ENCODE measurements around the gene OIP5. TPM values are rescaled to one million over a fixed set of nuclear protein-coding genes. Genes with fewer than 3 reads are reported as not detected.

OIP5 gene
- total and polyA plus RNA-seq, 9 of the 15 experiments (the other 6 are each of a cell fraction or from before 2014, with no cell fraction given): 8.3 to 54.8 (median 35.3) TPM

DNA sequence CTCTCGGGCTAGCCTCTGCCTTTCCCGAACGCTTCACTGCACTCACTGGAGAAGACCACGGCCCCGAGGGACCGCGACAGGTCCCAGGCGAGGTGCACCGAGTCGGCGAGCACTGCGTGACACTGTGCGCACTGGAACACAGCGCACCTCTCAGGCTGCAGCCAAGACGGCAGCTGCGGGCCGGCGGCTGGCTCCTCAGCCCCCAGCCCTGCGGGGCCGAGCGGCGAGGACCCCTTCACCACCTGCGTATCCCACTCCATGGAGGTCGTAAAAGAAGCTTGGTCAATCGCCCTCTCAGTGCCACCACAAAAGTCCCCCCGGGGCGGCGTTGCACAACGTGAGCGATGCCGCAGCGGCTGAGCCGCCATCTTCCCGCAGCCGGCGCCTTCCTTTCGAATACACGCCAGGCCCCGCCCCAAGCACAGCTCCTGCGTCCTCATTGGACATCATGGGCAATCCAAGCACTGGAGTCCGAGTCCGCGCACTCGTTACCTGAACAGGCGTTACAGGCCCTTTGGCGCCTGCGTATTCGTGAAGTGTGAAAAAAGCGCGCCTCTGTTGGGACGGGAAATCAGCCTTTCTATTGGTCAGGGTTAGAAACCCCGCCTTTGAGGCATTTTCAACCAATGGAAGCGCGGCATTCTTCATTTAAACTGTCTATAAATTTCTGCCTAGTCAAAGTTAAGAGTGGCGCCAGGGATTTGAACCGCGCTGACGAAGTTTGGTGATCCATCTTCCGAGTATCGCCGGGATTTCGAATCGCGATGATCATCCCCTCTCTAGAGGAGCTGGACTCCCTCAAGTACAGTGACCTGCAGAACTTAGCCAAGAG is at the start of gene OIP5, which contains the start of gene NUSAP1 (continued):
- TF ChIP-seq ELF2 (CRISPR knock-in tag; IDR thresholded peaks at IDR 0.05) (no peak), SMAD4 (CRISPR knock-in tag; conservative IDR thresholded peaks at IDR 0.05) (peak; percentile 26; the same call in 1 of the 2 replicates), NELFE (IDR thresholded peaks at IDR 0.05; ENCODE audit: insufficient read depth, insufficient read length) (no peak), KLF13 (tag; IDR thresholded peaks at IDR 0.05; ENCODE audit: borderline replicate concordance, low read depth) (0 out of 2 replicates have a peak, but pooled peaks have one; percentile 28), RFX1 (IDR thresholded peaks at IDR 0.05) (no peak), CBX1 (IDR thresholded peaks at IDR 0.05; ENCODE audit: low read depth) (peak; percentile 79; the same call in 1 of the 2 replicates), ZNF695 (CRISPR knock-in tag; IDR thresholded peaks at IDR 0.05) (no peak), SIN3A (IDR thresholded peaks at IDR 0.05; ENCODE audit: borderline replicate concordance in 2 of 2, control insufficient read depth in 1 of 2, low read depth in 2 of 2, low read length in 2 of 2) (peak; percentile 52 to 88; a peak in 3 of 4 replicates), ZNF584 (CRISPR knock-in tag; IDR thresholded peaks at IDR 0.05; ENCODE audit: low read depth) (no peak), SMARCC2 (IDR thresholded peaks at IDR 0.05; ENCODE audit: low read depth) (no peak), ERF (CRISPR knock-in tag; IDR thresholded peaks at IDR 0.05) (no peak), ZEB2 (IDR thresholded peaks at IDR 0.05) (peak; percentile 15), ZNF551 (CRISPR knock-in tag; IDR thresholded peaks at IDR 0.05) (no peak), ZKSCAN1 (IDR thresholded peaks at IDR 0.05; ENCODE audit: low read depth, low read length) (peak; percentile 13; the same call in 1 of the 2 replicates), FOXP1 (CRISPR knock-in tag; IDR thresholded peaks at IDR 0.05) (peak; percentile 51; the same call in 1 of the 2 replicates), GTF2E2 (tag; IDR thresholded peaks at IDR 0.05) (no peak), NR2C2 (CRISPR knock-in tag; IDR thresholded peaks at IDR 0.05) (peak; percentile 65; the same call in 1 of the 2 replicates), NR2C2 (tag; IDR thresholded peaks at IDR 0.05) (no peak), SP2 (IDR thresholded peaks at IDR 0.05; ENCODE audit: extremely low read depth, low read depth, low read length, poor library complexity, severe bottlenecking) (peak; percentile 6), POLR2AphosphoS5 (IDR thresholded peaks at IDR 0.05; ENCODE audit: control insufficient read depth, insufficient read depth, low read depth, low read length) (peak; percentile 89), ZNF507 (tag; conservative IDR thresholded peaks at IDR 0.05) (no peak), KHSRP (IDR thresholded peaks at IDR 0.05) (no peak), CC2D1A (IDR thresholded peaks at IDR 0.05) (peak; percentile 97)
- TF ChIP-seq, protein P1, sequence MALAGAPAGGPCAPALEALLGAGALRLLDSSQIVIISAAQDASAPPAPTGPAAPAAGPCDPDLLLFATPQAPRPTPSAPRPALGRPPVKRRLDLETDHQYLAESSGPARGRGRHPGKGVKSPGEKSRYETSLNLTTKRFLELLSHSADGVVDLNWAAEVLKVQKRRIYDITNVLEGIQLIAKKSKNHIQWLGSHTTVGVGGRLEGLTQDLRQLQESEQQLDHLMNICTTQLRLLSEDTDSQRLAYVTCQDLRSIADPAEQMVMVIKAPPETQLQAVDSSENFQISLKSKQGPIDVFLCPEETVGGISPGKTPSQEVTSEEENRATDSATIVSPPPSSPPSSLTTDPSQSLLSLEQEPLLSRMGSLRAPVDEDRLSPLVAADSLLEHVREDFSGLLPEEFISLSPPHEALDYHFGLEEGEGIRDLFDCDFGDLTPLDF (CRISPR knock-in tag; IDR thresholded peaks at IDR 0.05): peak; percentile 96
- TF ChIP-seq, protein P2, sequence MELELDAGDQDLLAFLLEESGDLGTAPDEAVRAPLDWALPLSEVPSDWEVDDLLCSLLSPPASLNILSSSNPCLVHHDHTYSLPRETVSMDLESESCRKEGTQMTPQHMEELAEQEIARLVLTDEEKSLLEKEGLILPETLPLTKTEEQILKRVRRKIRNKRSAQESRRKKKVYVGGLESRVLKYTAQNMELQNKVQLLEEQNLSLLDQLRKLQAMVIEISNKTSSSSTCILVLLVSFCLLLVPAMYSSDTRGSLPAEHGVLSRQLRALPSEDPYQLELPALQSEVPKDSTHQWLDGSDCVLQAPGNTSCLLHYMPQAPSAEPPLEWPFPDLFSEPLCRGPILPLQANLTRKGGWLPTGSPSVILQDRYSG (tag; conservative IDR thresholded peaks at IDR 0.05; ENCODE audit: low read depth): no peak
- TF ChIP-seq, protein P3, sequence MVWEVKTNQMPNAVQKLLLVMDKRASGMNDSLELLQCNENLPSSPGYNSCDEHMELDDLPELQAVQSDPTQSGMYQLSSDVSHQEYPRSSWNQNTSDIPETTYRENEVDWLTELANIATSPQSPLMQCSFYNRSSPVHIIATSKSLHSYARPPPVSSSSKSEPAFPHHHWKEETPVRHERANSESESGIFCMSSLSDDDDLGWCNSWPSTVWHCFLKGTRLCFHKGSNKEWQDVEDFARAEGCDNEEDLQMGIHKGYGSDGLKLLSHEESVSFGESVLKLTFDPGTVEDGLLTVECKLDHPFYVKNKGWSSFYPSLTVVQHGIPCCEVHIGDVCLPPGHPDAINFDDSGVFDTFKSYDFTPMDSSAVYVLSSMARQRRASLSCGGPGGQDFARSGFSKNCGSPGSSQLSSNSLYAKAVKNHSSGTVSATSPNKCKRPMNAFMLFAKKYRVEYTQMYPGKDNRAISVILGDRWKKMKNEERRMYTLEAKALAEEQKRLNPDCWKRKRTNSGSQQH (CRISPR knock-in tag; IDR thresholded peaks at IDR 0.05): no peak

Data from K562 (cell line).